ENCODE results near the gene ALPK3.

ALPK3 gene

GRCh38 chr15:84864444-84864795, 47.3 kb downstream of the ALPK3 start:
- TF ChIP-seq CTCF (IDR thresholded peaks at IDR 0.05; ENCODE audit: extremely low read depth, missing control alignments): no peak

GRCh38 chr15:84865074-84865569, 48.0 kb downstream of the ALPK3 start:
- TF ChIP-seq CTCF (IDR thresholded peaks at IDR 0.05; ENCODE audit: extremely low read depth, missing control alignments): no peak
- no peak for DNase-seq (ENCODE audit: low spot score)

More at GRCh38 chr15:84864444-84864795, 47.3 kb downstream of the ALPK3 start:
- no peak for DNase-seq (ENCODE audit: low spot score)

GRCh38 chr15:84868037-84868880, 51.1 kb downstream of the ALPK3 start:
- DNase-seq (ENCODE audit: low spot score): no peak
- no peak for TF ChIP-seq CTCF (IDR thresholded peaks at IDR 0.05; ENCODE audit: extremely low read depth, missing control alignments)

GRCh38 chr15:84869510-84869909, 52.4 kb downstream of the ALPK3 start:
- DNase-seq (ENCODE audit: low spot score): no peak
- no peak for TF ChIP-seq CTCF (IDR thresholded peaks at IDR 0.05; ENCODE audit: extremely low read depth, missing control alignments)

GRCh38 chr15:84871428-84871985, 54.4 kb downstream of the ALPK3 start:
- DNase-seq (ENCODE audit: low spot score): no peak
- no peak for TF ChIP-seq CTCF (IDR thresholded peaks at IDR 0.05; ENCODE audit: extremely low read depth, missing control alignments)

GRCh38 chr15:84872009-84872910, 55.1 kb downstream of the ALPK3 start:
- no peak for DNase-seq (ENCODE audit: low spot score)
- no peak for TF ChIP-seq CTCF (IDR thresholded peaks at IDR 0.05; ENCODE audit: extremely low read depth, missing control alignments)

Measured in GM20000 (cell line).